Heart right ventricle (tissue), 16 donors: Measurements from ENCODE around the gene HRH1. TPM values are rescaled to one million over a fixed set of nuclear protein-coding genes. Genes with fewer than 3 reads are reported as not detected.
"Not testable (repeated sequence)": the region's sequence is repeated elsewhere in the genome, so short reads cannot be mapped to it uniquely, and the experiment has no call there.

Experiments
- ATAC-seq, 8 donors: fragments of 200-7000 bp; cut with Tn5 transposase; one replicate each; pipeline ENCODE4 v1.9.1; 2020; ENCODE audit warnings: mild to moderate bottlenecking in 8 of 8, moderate library complexity in 8 of 8, moderate number of reproducible peaks in 1 of 8
- DNase-seq, 2 donors: peaks; one replicate each; pipeline ENCODE4 v3.0.0-alpha.2; 2020
- H3K27ac ChIP-seq, 10 donors: fragments of 200-600 bp; sonication (generic) in 2 of 10; one replicate each; pipeline versions ENCODE4 v1.5.0 to v1.8.0; 2020 to 2022; ENCODE audit warnings: mild to moderate bottlenecking in 3 of 10
- H3K27me3 ChIP-seq, 7 donors: fragments of 200-600 bp; one replicate each; pipeline ENCODE4 v1.8.0; 2021 to 2022; ENCODE audit warnings: mild to moderate bottlenecking in 2 of 7
- H3K36me3 ChIP-seq, 9 donors: fragments of 200-600 bp; sonication (generic) in 1 of 9; one replicate each; pipeline versions ENCODE4 v1.5.0 to v1.8.0; 2020 to 2022; ENCODE audit warnings: mild to moderate bottlenecking in 2 of 9
- H3K4me1 ChIP-seq, 9 donors: fragments of 200-600 bp; sonication (generic) in 1 of 9; one replicate each; pipeline versions ENCODE4 v1.5.0 to v1.8.0; 2020 to 2022; ENCODE audit warnings: mild to moderate bottlenecking in 4 of 9
- H3K4me3 ChIP-seq, 10 donors: fragments of 200-600 bp; sonication (generic) in 2 of 10; one replicate each; pipeline versions ENCODE4 v1.5.0 to v1.8.0; 2020 to 2022; ENCODE audit warnings: mild to moderate bottlenecking in 7 of 10, moderate library complexity in 2 of 10
- H3K9me3 ChIP-seq, 11 donors: fragments of 200-600 bp in 10 of 11; sonication (generic) in 2 of 11; one replicate each; pipeline versions ENCODE4 v1.5.0 to v1.8.0; 2013 to 2022; ENCODE audit warnings: mild to moderate bottlenecking in 2 of 11, control low read depth in 1 of 11, moderate library complexity in 1 of 11
- CTCF ChIP-seq, 9 donors: fragments of 200-600 bp; sonication (generic) in 2 of 9; IDR thresholded peaks; one replicate each; pipeline versions ENCODE4 v1.5.0 to v1.8.0; 2021 to 2022; ENCODE audit warnings: antibody characterized with exemption in 9 of 9, mild to moderate bottlenecking in 5 of 9, moderate library complexity in 1 of 9
- WGBS, 2 donors: extraction: QIAGEN DNeasy Blood & Tissue Kit; methylation state at CpG; one replicate each; pipeline ENCODE4 v1.1.7; 2013; ENCODE audit warnings: inconsistent platforms in 1 of 2; 5-methylcytosine and 5-hydroxymethylcytosine counted together
- intact Hi-C, 10 donors: fragments of 100-400 bp; cut with DNase I; formaldehyde crosslinking; loops; one replicate each; pipeline versions ENCODE4 v1.11.1 to v1.14.2; 2022
- polyA plus RNA-seq, 2 donors: library from polyadenylated mRNA; stranded (reverse); fragments of 200-250 nt; gene quantifications; one replicate each; pipeline ENCODE4 v1.2.3, GENCODE V29; 2013
- total RNA-seq, 10 donors: library from RNA; stranded (reverse); fragmentation: NEBNext Ultra II Directional in 3 of 10; extraction: Animal tissue kit (Norgen Biotek cat#: 25700) in 3 of 10; gene quantifications; one replicate each; pipeline versions ENCODE4 v1.2.1 to v1.2.4, GENCODE V29; 2021 to 2023
- donor health status: Arrhythmogenic right ventricular cardiomyopathy.
- donor health status: ischemic (EF 13 %, LVEDD 7.1; RV severe dilation, severe dysfunction).
- donor health status: healthy with polysubstance abuse.
- donor health status: DM: no; HTN: yes; CAD: no.
- donor health status: DM: no; HTN: no; CAD: no.
- donor health status: ischemic (EF 25% LVEDD 6.9; RV normal size, moderate dysfunction).
- donor health status: ischemic (EF 25% LVEDD 5.7; RV mildly dilated, moderate dysfunction).
- donor health status: healthy.
- donor health status: DM: yes; HTN: yes; CAD: no.
- donor health status: Ischemic cardiomyopathy.
- donor health status: ischemic (EF 35%, LVEDD 5.7; RV mildly dilated, moderate dysfunction).
- donor health status: nonischemic (EF 11% LVEDD 7.7; RV severe dilation, severe dysfunction).
- donor health status: DM: yes; HTN: yes; CAD: no.
- donor health status: PGD.
- donor health status: ischemic (EF 29% LVEDD 5.4; RV normal size, mild dysfunction).
- donor health status: nonischemic (EF 23%, LVEDD 6.1; RV moderate dilation, normal function).

HRH1 gene
- total and polyA plus RNA-seq, 12 donors, result 0.57 to 3.1 (median 1.3) TPM

GRCh38 chr3:11204697-11205348 lies 50.5 kb downstream of the HRH1 start:
- H3K4me3 ChIP-seq, result no peak overlapping the region
- peaks cover 0 to 3% (median 0%) of the 10 kb centered on the region in 11 donors for H3K9me3 ChIP-seq
- DNase-seq (no peak), ATAC-seq (no peak)
- TF ChIP-seq CTCF (IDR thresholded peaks at IDR 0.05), result no peak
- H3K27ac ChIP-seq, result no peak overlapping the region
- WGBS, 2 donors, result 41 to 44% methylated on average over 10 of the region's 10 CpGs
- peaks cover 0 to 33% (median 12%) of the 10 kb centered on the region in 9 donors for H3K4me1 ChIP-seq
- peaks cover 0 to 14% (median 0%) of the 10 kb centered on the region in 9 donors for H3K36me3 ChIP-seq
- H3K27me3 ChIP-seq, result peaks cover 0 to 3% (median 0%) of the 10 kb centered on the region in 7 donors
- intact Hi-C loops, result loop anchor here in 7 of 10 donors (1.0 to 10.0 kb wide), 8 partner anchors 48 to 260 kb away; no protein-coding TSS in a partner anchor

- H3K27me3 ChIP-seq, H3K9me3 ChIP-seq, H3K27ac ChIP-seq, DNase-seq, H3K4me3 ChIP-seq: not testable (repeated sequence)
- peak in 7 of 9 donors; percentile 34 to 55 (median 39) for TF ChIP-seq CTCF (IDR thresholded peaks at IDR 0.05)
- intact Hi-C loops, result loop anchor here in 8 of 10 donors (1.0 to 10.0 kb wide), 9 partner anchors 49 to 261 kb away; no protein-coding TSS in a partner anchor
- peaks cover 0 to 23% (median 7%) of the 10 kb centered on the region in 9 donors for H3K4me1 ChIP-seq
- peaks cover 0 to 20% (median 0%) of the 10 kb centered on the region in 9 donors for H3K36me3 ChIP-seq
- WGBS, 2 donors, result 84 to 86% methylated on average over 14 of the region's 14 CpGs
- ATAC-seq, result peak in 5 of 8 donors; percentile 40 to 57 (median 55)
Observed at GRCh38 chr3:11205881-11206280, 51.6 kb downstream of the HRH1 start.

GRCh38 chr3:11206316-11206715 lies 52.0 kb downstream of the HRH1 start:
- Histone ChIP-seq H3K36me3 (peaks cover 0 to 20% (median 0%) of the 10 kb centered on the region in 9 donors), H3K4me3 (no peak overlapping the region), H3K9me3 (no peaks in the 10 kb centered on the region), H3K4me1 (peaks cover 0 to 20% (median 3%) of the 10 kb centered on the region in 9 donors), H3K27me3 (peaks cover 0 to 4% (median 0%) of the 10 kb centered on the region in 7 donors), H3K27ac (no peak overlapping the region)
- WGBS, 2 donors, result 88 to 94% methylated on average over 8 of the region's 8 CpGs
- no peak for TF ChIP-seq CTCF (IDR thresholded peaks at IDR 0.05)
- intact Hi-C loops, result loop anchor here in 8 of 10 donors (1.0 to 10.0 kb wide), 8 partner anchors 49 to 262 kb away; no protein-coding TSS in a partner anchor
- DNase-seq, result no peak
- no peak for ATAC-seq

GRCh38 chr3:11206953-11207352 lies 52.7 kb downstream of the HRH1 start:
- DNase-seq (no peak), ATAC-seq (no peak)
- TF ChIP-seq CTCF (IDR thresholded peaks at IDR 0.05), result no peak
- H3K4me3 ChIP-seq, result no peak overlapping the region
- H3K9me3 ChIP-seq, result no peaks in the 10 kb centered on the region
- H3K27ac ChIP-seq, result no peak overlapping the region
- H3K4me1 ChIP-seq, result peaks cover 0 to 20% (median 0%) of the 10 kb centered on the region in 9 donors
- peaks cover 0 to 4% (median 0%) of the 10 kb centered on the region in 7 donors for H3K27me3 ChIP-seq
- 90 to 91% methylated on average over 8 of the region's 8 CpGs for WGBS, 2 donors
- peaks cover 0 to 20% (median 0%) of the 10 kb centered on the region in 9 donors for H3K36me3 ChIP-seq
- intact Hi-C loops, result loop anchor here in 8 of 10 donors (1.0 to 10.0 kb wide), 8 partner anchors 50 to 262 kb away; no protein-coding TSS in a partner anchor
